ENCODE data around the gene GINS3. TPM values are rescaled to one million over a fixed set of nuclear protein-coding genes. Genes with fewer than 3 reads are reported as not detected.

The GINS3 gene
- total and polyA plus RNA-seq, 10 of the 15 experiments (the other 5 are each of a cell fraction or from before 2014, with no cell fraction given) = 13.6 to 22.4 (median 15.6) TPM

DNA sequence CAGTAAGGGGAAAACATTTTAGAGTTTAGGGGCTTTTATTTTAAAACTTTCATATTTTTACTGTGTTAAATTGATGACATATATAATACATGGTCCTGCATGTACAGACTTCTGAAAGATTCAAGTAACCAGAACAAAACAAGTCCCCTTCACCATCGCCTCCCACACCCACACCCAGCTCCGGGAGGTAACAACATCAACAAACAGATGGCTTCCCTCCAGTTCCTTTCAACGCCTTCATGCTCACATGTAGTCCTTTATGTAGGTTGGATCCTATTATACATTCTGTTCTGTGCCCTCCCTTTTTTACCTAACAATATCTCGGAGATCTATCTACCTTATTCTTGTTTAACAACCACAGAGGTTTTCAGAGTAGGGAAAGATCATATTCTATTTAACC is 30.5 kb downstream of the GINS3 start (continued):
- TF ChIP-seq, protein P1, sequence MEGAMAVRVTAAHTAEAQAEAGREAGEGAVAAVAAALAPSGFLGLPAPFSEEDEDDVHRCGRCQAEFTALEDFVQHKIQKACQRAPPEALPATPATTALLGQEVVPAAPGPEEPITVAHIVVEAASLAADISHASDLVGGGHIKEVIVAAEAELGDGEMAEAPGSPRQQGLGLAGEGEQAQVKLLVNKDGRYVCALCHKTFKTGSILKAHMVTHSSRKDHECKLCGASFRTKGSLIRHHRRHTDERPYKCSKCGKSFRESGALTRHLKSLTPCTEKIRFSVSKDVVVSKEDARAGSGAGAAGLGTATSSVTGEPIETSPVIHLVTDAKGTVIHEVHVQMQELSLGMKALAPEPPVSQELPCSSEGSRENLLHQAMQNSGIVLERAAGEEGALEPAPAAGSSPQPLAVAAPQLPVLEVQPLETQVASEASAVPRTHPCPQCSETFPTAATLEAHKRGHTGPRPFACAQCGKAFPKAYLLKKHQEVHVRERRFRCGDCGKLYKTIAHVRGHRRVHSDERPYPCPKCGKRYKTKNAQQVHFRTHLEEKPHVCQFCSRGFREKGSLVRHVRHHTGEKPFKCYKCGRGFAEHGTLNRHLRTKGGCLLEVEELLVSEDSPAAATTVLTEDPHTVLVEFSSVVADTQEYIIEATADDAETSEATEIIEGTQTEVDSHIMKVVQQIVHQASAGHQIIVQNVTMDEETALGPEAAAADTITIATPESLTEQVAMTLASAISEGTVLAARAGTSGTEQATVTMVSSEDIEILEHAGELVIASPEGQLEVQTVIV (IDR thresholded peaks at IDR 0.05; ENCODE audit: borderline replicate concordance, partially characterized antibody) = no peak
- TF ChIP-seq IKZF1 (conservative IDR thresholded peaks at IDR 0.05) (no peak), IKZF2 (IDR thresholded peaks at IDR 0.05) (no peak)
- TF ChIP-seq, protein P2, sequence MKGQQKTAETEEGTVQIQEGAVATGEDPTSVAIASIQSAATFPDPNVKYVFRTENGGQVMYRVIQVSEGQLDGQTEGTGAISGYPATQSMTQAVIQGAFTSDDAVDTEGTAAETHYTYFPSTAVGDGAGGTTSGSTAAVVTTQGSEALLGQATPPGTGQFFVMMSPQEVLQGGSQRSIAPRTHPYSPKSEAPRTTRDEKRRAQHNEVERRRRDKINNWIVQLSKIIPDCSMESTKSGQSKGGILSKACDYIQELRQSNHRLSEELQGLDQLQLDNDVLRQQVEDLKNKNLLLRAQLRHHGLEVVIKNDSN (IDR thresholded peaks at IDR 0.05; ENCODE audit: borderline replicate concordance, extremely low read length, insufficient read depth, low read depth, low read length) = no peak

DNA sequence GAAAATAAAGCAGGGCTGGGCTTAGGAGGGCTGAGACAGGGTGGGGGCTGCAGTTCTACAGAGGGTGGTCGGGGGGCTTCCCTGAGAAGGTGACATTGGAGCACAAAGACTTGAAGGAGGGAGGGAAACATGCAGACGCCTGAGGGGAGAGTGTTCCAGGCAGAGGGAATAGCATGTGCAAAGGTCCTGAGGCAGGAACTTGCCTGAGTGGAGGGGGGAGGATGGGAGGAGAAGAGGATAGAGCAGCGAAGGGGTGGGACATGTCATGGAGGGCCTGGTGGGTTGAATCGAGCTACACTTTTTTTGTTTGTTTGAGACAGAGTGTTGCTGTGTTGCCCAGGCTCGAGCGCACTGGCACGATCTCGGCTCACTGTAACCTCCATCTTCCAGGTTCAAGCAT is 33.0 kb downstream of the GINS3 start:
- ChIA-PET CTCF (no interaction called here), POLR2A (interaction anchor here (0.5 kb wide), 1 partner anchor 209 kb away, joined by 5 read pairs; no protein-coding TSS in a partner anchor), SMC1A (ENCODE audit: uncharacterized antibody, unreplicated experiment) (no interaction called here), RAD21 (ENCODE audit: unreplicated experiment) (interaction anchor here (0.7 kb wide), 1 partner anchor 19 kb away, joined by 4 read pairs; no protein-coding TSS in a partner anchor)
- Histone ChIP-seq H3K79me2 (ENCODE audit: control insufficient read depth, insufficient read depth, low read length) (no peaks in the 10 kb centered on the region), H4K20me1 (ENCODE audit: control insufficient read depth, insufficient read depth) (no peaks in the 10 kb centered on the region), H3K4me3 (no peak overlapping the region), H3K9me3 (replicated peaks; ENCODE audit: control insufficient read depth, insufficient read depth, low read length) (no peaks in the 10 kb centered on the region), H3K4me1 (ENCODE audit: control insufficient read depth, insufficient read depth, low read length) (peaks cover 11% of the 10 kb centered on the region), H3K27ac (ENCODE audit: control insufficient read depth, insufficient read depth) (no peak overlapping the region), H3K9ac (ENCODE audit: control insufficient read depth, insufficient read depth, low read length) (no peak overlapping the region), H3K36me3 (ENCODE audit: control insufficient read depth in 2 of 2, insufficient read depth in 2 of 2, low read length in 1 of 2) (no peaks in the 10 kb centered on the region), H3K4me2 (ENCODE audit: control insufficient read depth, insufficient read depth) (no peak overlapping the region), H2AFZ (ENCODE audit: control insufficient read depth, low read depth, low read length) (no peak overlapping the region), H3K27me3 (replicated peaks in 1 of 2; ENCODE audit: control insufficient read depth in 2 of 2, insufficient read depth in 2 of 2, low read length in 1 of 2) (no peaks in the 10 kb centered on the region)
- WGBS (ENCODE audit: insufficient coverage, insufficient replicate concordance, low lambda C conversion rate, missing lambda C conversion rate) = 74% methylated on average over 7 of the region's 8 CpGs
- BruUV-seq (replicated peaks) = no TSS peak
- intact Hi-C loops (cut with micrococcal nuclease; ENCODE audit: unreplicated experiment) (no loop called here), in situ Hi-C loops (cut with MboI) (no loop called here)
- DNase-seq (ENCODE audit: low read depth, low spot score) = no peak
- no peak for FAIRE-seq
- no peak for ATAC-seq
- TF ChIP-seq, protein P3, sequence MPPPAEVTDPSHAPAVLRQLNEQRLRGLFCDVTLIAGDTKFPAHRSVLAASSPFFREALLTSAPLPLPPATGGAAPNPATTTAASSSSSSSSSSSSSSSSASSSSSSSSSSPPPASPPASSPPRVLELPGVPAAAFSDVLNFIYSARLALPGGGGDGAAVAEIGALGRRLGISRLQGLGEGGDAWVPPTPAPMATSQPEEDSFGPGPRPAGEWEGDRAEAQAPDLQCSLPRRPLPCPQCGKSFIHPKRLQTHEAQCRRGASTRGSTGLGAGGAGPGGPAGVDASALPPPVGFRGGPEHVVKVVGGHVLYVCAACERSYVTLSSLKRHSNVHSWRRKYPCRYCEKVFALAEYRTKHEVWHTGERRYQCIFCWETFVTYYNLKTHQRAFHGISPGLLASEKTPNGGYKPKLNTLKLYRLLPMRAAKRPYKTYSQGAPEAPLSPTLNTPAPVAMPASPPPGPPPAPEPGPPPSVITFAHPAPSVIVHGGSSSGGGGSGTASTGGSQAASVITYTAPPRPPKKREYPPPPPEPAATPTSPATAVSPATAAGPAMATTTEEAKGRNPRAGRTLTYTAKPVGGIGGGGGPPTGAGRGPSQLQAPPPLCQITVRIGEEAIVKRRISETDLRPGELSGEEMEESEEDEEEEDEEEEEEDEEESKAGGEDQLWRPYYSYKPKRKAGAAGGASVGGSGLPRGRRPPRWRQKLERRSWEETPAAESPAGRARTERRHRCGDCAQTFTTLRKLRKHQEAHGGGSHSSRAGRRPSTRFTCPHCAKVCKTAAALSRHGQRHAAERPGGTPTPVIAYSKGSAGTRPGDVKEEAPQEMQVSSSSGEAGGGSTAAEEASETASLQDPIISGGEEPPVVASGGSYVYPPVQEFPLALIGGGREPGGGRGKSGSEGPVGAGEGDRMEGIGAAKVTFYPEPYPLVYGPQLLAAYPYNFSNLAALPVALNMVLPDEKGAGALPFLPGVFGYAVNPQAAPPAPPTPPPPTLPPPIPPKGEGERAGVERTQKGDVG (CRISPR knock-in tag; IDR thresholded peaks at IDR 0.05) = no peak
- TF ChIP-seq, protein P4, sequence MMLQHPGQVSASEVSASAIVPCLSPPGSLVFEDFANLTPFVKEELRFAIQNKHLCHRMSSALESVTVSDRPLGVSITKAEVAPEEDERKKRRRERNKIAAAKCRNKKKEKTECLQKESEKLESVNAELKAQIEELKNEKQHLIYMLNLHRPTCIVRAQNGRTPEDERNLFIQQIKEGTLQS (IDR thresholded peaks at IDR 0.05; ENCODE audit: borderline replicate concordance, extremely low read depth, low read depth, low read length) = no peak
- TF ChIP-seq ASH2L (IDR thresholded peaks at IDR 0.05; ENCODE audit: borderline replicate concordance, low read depth) = no peak
- TF ChIP-seq ZZZ3 (IDR thresholded peaks at IDR 0.05; ENCODE audit: control insufficient read depth, insufficient read length, low read depth) = no peak
- TF ChIP-seq ZNF274 (IDR thresholded peaks at IDR 0.05; ENCODE audit: insufficient read depth, insufficient read length) = no peak
- no peak for TF ChIP-seq ETV6 (conservative IDR thresholded peaks at IDR 0.05 in 1 of 2, IDR thresholded peaks at IDR 0.05 in 1 of 2; ENCODE audit: borderline replicate concordance in 1 of 2, low read depth in 1 of 2)
- no peak for TF ChIP-seq KDM1A (IDR thresholded peaks at IDR 0.05; ENCODE audit: borderline replicate concordance)
- no peak for TF ChIP-seq FOS (IDR thresholded peaks at IDR 0.05; ENCODE audit: borderline replicate concordance, extremely low read depth, insufficient read length)
- no peak for TF ChIP-seq POU2F2 (IDR thresholded peaks at IDR 0.05; ENCODE audit: borderline replicate concordance, low read depth, low read length)
- TF ChIP-seq, protein P5, sequence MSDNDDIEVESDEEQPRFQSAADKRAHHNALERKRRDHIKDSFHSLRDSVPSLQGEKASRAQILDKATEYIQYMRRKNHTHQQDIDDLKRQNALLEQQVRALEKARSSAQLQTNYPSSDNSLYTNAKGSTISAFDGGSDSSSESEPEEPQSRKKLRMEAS (IDR thresholded peaks at IDR 0.05; ENCODE audit: low read depth, low read length) = no peak
- TF ChIP-seq IRF4 (IDR thresholded peaks at IDR 0.05; ENCODE audit: low read depth, low read length) = no peak
- TF ChIP-seq TAF1 (IDR thresholded peaks at IDR 0.05; ENCODE audit: borderline replicate concordance, low read depth, low read length) = no peak
